ENCODE measurements around the gene HIF1AN.

The HIF1AN gene

GRCh38 chr10:100535715-100536353 lies at the start of gene HIF1AN:
Gene HIF1AN (plus strand): TSS chr10:100535943. CDS start chr10:100535959, 16 bp downstream.
- DNase-seq = peak; percentile 89

DNA sequence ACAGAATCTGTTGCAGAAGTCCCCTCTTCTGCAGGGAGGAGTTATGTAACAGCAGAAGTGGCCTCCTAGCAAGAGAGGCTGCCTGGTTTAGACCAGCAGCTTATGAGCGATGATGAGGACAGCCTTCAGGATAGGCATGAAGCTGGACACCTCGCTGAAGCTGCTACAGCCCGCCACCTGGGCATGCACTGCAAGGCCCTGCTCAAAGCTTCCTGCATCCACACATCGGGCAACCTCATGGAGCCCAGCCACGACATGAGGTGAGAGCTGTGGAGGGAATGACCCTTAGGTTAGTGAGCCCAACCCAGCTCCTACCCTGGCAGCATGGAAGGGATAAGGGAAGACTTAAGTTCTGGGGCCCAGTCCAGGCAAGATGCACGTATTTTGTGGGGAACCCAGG lies 48.2 kb upstream of the HIF1AN start:
- DNase-seq = no peak

DNA sequence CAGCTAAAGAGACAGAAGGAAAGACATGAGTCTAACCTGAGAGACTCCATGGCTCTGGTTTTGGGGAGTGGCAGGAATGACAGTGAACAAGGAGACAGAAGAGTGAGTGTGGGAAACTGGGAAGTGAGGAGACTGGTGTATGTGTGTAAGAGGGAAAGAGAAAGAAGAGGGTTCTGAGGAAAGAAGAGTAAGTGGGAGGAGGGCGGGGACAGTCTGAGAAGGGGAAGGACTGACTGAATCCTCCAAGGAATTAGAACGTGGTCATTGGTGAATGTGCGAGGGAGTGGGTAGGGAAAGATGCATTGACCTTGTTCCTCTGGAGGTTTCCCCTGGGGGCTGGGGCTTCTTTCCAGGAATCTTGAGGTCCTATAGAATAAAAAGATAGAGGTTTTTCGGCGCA lies 46.3 kb upstream of the HIF1AN start:
- DNase-seq = no peak

DNA sequence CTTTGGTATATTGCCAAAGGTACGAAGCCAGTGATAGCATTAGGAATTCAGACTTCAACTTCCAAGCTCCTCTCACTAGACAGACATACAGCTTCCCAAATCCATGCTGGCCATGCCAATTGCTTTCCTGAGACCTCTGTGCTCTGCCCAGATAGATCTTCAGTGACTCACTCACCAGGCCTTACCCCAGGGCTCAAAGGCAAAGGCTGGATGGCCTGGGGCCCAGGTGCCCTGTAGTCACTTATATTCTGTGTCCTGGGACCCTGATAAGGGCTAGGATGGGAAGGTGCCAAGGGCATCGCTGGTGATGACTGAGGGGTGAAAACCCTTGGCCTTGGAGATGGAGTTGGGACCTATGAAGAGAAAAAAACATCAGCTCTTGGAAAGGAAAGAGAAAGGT lies 45.2 kb upstream of the HIF1AN start:
- DNase-seq = no peak

DNA sequence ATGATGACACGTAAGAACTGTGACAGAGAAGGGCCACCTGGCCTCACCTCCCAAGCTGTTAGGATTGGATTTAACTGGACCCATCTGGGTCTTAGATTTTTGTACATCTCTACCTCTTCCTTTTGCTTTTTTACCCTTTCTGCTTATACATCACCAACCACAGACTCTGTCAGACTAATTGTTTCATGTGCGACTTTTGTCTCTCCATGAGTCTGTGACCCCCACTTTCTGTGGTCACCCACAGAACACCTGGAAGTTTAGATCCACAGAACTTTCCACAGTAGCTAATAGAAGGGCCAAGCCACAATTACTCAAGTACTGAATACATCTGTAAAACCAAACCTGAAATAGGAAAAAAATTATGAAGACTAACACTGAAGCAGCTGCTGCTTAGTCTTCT lies 39.2 kb upstream of the HIF1AN start:
- no peak for DNase-seq

- DNase-seq = no peak
Measured at GRCh38 chr10:100498059-100498458, 37.7 kb upstream of the HIF1AN start.

DNA sequence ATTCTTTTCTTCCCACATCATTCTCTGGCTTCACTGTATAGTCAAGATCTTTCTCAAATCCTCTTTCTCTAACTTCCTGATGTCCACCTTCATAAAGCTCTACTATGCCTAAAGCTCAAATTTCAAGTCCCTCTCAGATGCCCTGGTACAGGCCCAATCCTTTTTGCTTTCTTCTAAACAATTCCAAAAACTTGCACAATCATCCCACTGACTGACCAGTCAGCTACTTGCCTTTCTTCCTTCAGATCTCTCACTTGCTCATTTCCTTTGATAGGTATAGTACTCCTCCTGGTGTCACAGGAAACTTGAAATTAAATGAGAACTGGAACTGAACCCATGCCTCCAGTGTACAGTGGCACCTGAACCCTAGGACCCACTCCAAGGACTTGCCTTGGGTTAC lies 34.3 kb upstream of the HIF1AN start:
- DNase-seq = no peak

DNA sequence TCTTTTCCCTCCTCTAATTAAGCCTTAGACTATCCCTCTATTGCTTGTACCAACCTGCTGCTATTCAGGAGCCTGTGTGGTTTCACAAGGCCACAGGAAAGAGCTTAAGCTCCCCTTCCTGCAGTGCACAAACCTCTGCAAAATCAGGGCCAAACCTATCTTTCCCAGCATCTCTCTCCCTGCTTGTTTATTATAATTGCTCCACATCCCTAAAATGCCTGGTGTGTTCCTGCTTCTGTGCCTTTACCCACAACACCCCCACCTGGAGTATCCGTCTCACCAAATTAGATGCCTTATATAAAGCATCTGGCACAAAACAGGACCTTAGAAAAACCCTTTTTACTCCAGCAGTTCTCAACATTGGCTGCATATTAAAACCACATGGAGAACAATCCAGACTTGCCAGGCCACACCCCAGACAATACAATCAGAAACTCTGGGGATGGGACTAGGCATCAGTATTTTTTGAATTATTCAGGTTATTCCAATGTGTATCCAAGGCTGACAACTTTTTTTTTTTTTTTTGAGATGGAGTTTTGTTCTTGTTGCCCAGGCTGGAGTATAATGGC lies 32.7 kb upstream of the HIF1AN start:
- DNase-seq = no peak

- DNase-seq = no peak
Measured at GRCh38 chr10:100504096-100504495, 31.6 kb upstream of the HIF1AN start.

DNA sequence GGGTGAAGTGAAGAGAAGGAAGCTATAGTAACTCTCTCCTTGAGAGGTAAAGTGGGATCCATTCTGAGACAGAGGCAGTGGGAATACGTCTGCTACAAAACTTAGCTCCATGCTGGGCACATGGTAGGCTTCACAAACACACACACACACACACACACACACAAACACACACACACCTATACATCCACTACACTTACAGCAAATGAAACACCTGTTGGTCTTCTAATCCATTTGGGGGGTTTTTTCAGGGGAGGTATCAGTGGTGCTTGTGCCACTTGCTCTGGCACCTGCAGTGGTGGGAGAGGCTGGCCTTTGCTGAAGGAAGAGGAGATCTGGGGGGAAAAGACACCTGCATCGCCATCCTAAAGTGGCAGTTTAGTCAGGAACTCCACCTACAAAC lies 30.6 kb upstream of the HIF1AN start:
- no peak for DNase-seq

- no peak for DNase-seq
Measured at GRCh38 chr10:100506596-100507356, 29.0 kb upstream of the HIF1AN start.

GRCh38 chr10:100507357-100507732 lies 28.4 kb upstream of the HIF1AN start:
- DNase-seq = no peak

- DNase-seq = no peak
Measured at GRCh38 chr10:100508266-100508665, 27.5 kb upstream of the HIF1AN start.

DNA sequence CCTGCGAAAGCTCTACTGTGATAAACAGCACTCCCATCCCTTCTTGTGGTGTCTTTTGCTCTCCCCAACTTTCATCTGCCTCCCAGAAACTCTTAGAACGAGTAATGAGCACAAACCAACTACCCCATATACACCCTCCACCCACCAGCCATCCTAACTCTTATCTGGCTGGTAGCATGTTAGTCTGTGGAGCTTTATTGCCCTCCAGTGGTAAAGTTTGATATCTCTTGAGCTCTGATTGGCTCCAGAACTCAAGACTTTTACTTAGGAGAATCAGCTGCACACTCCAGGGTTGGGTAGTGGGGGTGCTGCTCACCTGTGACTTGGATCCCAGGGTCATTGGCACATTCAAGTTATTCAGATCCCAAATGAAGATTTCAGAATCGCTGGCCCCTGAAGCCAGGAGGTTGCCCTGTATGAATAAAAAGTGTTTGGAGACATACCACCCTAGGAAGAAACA lies 27.0 kb upstream of the HIF1AN start:
- DNase-seq = peak; percentile 15

DNA sequence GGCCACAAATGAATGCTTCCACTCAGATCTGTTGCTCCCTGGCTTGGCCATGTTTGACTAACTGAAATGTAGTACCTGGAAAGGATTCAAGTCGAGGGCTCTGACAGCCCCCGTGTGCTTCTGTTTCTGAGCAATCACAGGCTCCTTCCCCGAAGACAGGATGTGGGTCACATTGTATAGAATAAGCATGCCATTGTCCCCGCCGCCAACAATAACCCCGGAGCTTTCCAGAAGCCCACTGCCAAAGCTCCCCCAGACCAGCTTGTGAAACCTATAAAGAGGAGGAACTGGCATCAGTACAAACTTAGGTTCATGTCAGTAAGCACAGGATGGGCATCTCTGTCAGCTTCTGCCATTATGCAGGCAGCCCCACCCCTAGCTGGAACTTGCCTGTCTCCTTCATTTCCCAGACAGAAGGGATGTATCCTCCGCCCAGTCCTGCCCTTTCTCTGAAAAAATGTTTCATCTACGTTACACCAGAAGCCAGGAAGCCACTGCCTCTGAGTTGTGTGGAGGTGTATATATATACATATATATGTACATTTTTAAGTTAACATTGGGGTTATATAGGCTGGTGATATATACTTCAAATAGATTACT lies 26.4 kb upstream of the HIF1AN start:
- peak; percentile 28 for DNase-seq

DNA sequence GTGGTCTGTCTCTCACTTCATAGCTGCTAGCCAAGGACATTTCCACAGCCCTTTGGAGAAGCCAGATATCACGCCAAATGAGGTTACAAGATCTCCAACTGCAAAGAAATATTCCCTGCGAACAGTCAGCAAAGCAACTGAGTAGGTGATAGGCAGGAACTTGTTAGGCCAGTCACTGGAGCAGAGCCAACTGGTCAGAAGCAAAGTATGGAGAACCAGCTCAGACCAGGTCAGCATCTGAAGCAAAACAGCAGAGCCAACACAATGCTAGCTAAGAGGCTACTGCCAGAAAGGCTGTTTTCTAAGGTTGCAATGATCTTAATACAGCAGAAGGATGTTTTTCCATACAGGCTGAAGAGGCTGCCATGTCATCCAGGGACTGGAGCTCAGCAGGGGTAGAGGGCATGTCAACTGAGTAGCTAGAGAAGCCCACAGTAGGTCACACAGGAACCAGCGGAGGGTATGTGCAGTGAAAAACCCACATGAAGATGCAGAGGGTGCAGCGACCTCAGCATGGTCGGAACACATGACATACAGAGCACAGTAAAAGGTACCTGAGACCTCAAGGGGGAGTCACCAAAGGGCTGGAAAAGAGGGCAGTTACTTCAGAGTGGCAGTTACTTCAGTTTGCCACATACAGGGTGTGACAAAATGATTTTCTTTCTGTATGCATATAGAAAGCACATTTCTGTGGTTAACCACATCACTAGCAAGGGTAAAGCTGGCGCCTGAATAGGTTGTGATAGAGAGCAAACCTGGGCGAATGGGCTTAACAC lies 25.0 kb upstream of the HIF1AN start:
- peak; percentile 56 for DNase-seq

GRCh38 chr10:100515612-100516011 lies 20.1 kb upstream of the HIF1AN start:
- no peak for DNase-seq

DNA sequence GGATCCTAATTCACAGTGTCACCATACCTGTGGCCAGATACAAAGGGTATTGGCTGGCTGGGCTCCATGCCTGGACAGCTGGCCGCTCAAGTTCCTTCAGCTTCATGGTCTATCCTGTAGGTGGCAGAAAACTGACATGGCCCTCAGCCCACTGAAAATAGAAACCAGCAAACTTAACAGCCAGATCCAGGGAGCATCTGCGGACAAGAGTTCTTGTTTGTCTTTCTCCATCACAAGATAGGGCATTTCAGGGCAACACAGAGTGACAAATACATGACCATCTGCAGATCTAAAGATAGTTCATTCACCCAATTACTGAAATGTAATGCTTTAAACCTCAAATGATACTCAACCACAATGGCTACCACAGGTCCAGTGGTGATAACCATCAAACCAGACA lies 18.9 kb upstream of the HIF1AN start:
- DNase-seq = no peak

DNA sequence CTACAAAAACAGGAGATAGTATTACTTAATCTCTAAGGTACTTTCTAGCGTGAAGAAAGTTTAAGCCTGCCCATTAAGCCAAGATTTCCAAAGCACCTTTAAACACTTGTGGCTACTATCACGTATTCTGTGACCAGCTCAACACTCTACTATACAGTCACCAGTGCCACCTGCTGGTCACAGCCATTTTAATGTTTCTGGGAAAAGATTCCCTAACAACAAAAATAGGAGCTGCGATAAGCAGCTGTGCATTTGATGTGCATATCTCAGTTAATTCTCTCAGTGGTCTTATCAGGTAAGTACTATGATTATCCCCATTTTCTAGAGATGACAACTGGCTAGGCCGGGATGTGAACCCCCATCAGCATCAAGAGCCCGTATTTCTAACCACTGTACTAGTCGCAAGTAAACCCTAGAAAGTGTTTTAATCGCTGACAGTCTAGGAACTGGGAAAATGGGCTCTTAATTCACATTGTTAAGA lies 16.9 kb upstream of the HIF1AN start:
- DNase-seq = peak; percentile 35

DNA sequence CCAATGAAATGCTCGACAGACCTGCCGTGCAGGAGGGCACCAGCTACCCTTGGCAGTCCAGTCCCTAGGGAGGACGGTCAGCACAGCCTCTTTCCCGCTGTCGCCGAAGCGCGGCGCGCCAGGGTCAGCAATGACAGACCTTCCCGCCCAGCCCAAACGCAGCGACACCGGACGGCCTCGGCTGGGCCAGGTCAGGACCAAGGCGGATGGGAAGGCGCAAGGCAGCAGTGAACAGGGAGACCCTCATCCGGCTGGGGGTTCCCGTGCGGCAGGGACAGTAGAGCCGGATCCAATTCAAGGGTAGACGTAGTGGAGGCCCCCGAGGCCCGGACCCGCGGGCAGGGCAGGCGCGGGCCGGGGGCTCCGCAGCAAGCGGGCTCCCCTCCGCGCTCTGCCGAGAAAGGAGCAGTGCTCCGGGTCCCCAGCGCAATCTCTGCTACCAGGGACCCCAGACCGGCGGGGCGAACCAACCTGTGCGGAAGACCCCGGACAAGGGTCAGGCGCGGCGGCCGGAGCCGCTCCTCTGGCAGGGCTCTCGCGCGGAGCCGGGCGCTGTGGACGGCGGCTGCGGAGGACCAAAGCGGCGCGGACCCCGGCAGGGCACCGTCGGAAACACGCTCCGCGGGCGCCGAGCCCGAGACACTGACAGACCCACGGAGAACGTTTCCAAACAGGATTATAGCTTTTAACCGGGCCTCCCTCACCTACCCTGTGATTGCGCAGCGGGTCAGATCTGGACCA lies 16.3 kb upstream of the HIF1AN start, which contains the start of gene SEC31B:
Gene SEC31B (minus strand): TSS at position 551 of the 741 bp plus-strand sequence. CDS start 2,909 bp downstream, outside the sequence.
- DNase-seq = no peak

DNA sequence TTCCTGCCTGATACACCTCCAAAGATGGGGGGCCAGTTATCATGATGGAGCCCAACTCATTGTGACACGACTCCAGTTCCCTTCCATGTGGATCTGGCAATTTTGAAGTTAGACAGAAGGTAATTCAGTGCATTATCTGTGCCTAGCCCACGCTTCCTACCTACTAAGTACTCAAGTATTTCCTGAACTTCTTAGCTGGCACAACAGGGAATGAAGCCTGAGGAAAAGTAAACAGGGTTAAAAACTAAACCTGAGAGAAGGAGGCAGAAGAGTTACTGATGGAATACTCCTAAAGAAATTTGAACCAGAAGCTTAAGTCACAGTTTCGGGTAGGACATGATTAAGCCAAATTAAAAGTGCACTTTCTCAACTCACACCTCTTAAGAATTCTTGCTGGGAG lies 14.9 kb upstream of the HIF1AN start:
- DNase-seq = no peak
